Epidermal melanocyte (primary cell): ENCODE results near the gene PFKFB4.

Experiments used
- DNase-seq: peaks from one replicate; pipeline ENCODE4 v3.0.0; 2011; ENCODE audit warnings: low spot score; ENCODE audit not compliant: insufficient read length

PFKFB4 gene

DNA sequence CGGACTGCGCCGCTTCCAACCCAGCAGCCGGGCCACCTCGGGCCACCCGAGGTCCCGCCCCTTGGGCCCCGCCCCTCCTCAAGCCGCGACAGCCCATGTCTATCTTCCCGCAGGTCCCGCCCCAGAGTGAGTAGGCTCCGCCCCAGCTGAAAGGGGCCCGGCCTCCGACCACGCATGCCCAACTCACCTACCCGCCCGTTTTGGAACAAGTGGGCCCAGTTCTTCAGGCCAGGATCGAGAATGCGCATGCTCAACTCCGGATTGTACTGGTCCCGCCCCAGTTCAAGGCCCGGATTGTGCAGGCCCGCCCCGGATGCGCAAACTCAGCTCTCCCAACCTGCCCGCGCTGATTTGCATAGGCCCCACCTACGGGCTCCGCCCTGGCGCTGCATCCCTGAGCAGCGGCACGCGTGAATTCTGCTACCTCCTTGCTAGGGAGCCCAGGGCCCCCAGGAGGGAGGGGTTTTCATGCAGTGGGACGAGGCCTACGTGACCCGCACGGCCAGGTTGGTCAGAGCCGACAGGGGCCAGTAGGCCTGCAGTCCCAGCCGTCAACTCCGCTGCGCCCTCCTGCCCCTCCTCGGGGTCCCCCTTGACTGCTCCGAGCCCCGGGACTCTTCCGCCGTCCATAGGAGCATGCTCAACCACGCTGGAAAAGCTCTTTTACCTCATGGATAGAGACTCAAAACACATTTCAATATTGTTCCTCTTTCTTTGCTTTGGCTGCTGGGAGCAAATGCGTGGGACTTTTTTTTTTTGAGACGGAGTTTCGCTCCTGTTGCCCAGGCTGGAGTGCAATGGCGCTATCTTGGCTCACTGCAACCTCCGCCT, at the start of gene PFKFB4:
Gene PFKFB4, minus strand, starts transcription at position 8 of the 831 bp plus-strand sequence. CDS start 26 bp downstream, outside the sequence.
- peak; percentile 90 for DNase-seq

DNA sequence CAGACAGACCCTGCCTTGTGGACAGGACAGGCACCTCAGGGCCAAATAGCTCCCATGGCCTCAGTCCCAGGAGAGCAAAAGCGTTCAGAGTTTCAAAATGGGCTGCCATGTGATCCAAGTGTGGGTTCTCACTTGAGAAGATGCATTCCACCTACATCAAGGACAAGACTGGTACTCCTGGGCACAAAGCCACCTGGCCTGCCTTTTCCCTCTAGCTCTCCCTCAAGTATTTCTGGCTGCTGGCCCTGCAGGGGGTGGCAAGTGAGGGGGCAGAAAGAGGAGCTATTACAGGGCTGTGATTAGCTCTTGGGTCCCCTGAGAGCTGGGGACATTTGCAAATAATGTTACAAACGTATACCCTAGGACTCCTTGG, 45.0 kb upstream of the PFKFB4 start:
- DNase-seq: no peak

DNA sequence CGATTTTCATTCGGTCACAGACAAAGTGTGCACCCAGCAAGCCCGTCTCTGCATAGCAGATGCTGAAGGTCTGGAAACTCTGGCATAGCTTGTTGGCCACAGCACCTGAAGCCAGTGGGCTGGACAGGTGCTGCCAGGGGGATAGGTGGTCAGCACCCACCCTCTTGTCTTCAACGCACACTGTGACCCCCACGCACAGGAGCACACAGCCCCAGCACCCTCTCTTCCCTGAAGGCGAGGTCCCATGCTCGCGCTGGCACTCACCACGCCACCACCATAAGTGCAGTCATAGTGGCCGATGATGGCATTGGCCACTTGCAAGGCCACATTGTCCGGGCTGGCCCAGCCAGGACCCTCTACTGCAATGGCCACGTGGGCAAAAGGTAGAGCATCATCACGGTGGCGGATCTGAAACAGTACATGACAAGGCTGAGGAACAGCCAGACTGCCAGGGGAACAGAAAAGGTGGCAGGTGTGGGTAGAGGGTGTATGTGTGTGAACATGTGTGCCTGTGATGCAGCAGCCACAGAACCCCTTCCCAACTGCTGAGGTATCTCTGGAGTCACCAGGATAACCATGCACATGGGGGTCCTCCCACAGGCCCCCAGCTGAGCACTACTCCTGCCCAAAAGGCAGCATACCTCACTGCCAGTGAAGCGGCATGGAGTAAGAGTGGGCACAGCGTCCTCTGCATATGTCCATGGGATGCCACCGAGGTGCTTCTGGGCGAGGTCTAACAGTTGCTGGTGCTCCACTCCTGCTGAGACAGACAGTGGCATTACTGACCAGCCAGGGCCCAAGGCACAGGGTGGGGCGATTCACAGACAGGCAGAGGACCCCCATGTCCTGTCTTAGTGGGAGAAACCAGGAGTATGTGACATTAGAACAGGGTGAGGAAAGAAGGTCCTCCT, 44.4 kb upstream of the PFKFB4 start:
- no peak for DNase-seq

DNA sequence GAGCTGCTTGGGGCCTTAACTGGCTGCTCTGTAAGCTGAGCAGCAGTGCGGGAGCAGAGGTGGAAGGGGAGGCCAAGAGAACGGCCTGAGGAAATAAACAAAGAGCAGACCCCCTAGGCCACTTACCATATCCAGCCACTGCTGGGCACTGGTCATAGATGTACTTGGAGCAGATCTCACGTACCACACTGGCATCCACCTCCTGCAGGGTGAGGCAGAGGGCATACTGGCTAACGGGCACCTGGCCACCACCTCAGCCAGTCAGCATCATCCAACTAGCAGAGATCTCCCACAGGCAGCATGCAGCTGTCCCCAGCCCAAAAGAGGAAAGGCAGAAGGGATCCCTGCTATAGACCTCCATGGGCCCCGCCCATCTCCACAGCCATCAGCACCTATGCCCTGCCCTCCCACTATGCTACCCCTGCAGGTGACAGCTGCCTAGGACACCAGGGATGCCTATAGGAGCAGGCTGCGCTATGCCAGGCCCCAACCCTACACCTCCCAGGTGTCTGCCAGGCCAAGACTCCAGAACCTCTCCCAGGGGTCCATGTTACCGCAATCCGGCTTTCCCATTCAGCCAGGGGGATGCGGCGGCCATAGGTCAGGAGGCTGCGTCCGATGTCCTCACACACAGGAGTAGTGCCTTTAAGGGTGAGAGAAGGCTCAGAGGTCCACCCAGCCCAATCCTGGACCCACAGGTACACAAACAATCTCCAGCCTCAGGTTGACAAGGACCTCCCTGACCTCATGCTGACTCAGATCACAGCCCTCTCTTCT, 43.1 kb upstream of the PFKFB4 start:
- no peak for DNase-seq

DNA sequence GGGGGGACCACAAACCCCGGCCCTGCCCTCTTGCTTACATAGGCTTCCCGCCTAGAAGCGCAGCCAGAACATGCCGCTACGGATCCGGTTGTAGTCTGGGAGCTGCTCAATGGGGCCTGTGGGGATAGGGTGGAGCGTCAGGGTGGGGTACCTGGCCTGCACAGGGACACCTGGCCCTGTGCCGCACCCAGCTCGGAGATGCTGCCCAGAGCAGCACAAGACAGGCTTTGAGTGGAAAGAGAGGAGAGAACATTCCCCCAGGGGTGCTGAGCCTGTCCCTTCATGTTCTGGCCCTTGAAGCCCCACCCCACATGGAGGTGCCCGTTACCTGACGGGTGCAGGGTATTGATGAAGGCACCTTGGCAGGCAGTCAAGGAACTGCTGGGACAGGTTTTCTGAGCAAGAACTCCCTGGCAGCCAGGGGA, 42.5 kb upstream of the PFKFB4 start:
- DNase-seq: no peak

DNA sequence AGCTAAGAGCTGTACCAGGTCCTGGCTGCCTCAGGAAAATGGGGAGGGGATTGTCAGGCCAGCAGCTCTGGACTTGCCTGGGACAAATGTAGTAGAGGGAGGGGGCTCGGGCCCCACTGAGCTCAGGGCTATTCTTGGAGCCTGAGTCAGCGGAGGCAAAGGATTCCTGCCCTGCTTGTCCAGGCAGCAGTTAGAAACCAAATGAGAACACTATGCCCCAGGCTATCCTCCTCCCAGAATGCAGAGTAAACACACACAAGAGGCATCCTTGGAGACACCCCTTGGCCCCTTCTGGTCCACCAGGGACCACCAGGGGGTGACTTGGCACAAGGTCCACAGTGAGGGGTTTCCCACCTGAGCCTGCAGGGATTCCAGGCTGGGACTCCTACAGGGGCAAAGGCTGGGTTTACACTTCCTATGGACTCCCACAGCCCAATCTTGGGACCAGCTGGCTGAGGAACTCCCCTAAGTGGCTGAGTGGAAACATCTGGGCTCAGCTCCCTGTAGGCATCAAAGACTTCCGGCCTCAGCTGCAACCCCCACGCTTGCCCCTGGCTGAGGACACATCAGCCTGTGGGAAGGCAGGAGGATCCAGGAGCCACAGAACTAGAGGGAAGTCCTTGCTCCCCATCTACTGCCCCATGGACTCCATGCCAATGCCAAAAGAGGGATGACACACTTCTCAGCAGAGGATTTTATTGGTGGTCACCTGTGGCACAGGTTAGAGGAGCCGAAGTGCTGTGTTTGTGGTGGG, 41.9 kb upstream of the PFKFB4 start:
- DNase-seq: peak; percentile 93

DNA sequence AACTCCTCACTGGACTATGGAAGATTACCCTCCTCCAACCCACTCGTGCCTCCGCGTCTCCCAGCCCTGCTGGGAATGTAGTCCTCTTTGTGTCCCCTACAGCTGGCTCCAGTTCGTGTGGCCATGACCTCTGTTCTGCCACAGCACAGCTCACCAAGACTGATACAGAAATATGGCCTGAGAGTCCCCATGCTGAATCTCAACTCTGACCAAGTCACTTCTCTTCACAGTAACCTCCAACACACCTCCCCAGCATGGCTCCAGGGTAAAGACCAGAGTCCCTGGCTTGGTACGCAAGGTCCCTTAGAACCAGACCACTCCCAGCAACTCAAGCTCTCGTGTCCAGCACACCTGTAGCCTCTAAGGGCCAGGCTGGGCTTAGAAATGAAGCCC, 40.8 kb upstream of the PFKFB4 start:
- no peak for DNase-seq

DNA sequence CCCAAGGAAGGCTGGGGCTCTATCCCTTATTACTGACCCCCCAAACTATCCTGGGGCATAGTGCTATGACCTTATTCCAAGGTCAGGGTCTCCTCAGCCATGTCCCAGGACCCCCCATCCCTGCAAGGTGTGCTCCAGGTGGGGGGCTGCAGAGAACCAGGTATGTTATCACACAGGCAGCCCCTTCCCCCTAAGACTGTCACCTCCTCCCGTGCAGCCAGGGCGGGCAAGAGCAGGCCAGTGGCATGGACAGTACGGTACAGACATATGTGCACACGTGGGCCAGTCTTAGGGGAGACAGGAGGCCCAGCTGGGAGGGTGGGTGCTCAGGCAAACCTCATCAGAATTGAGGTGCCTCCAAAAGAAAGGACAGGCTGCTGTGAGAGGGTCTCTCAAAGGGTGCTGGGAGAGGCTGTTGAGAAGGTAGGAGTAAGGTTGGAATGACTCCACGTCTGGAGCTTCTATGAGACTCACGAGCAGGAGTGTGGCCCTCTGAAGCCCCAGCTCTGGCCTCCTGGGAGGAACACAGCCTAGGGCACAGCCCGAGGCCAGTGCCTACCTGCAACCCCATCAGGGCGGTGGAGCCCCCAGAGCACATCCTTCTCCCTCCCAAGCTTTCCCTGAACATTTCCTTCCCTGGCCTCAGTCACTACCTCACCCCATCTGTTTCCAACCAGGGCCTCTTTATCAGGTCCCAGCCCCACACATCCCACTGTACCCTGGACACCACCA, 40.2 kb upstream of the PFKFB4 start:
- DNase-seq: no peak

DNA sequence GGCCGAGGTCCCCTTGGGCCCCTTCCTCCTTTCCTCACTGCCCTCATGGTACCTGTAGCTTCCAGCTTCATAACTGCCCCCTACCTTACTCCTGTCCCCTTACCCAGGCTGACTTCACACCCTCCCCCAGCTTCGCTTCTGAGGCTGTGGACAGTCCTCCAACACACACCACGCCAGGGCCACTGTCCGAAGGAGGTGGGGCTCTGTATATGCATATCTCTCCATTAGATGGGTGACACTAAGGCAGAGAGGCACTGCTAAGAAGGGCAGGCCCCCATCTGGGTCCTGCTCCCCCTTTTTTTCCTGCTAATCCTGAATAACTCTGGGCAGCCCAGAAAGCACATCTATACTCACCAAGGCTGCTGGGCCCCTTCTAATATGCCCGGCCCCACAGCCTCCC, 39.6 kb upstream of the PFKFB4 start:
- DNase-seq: no peak

DNA sequence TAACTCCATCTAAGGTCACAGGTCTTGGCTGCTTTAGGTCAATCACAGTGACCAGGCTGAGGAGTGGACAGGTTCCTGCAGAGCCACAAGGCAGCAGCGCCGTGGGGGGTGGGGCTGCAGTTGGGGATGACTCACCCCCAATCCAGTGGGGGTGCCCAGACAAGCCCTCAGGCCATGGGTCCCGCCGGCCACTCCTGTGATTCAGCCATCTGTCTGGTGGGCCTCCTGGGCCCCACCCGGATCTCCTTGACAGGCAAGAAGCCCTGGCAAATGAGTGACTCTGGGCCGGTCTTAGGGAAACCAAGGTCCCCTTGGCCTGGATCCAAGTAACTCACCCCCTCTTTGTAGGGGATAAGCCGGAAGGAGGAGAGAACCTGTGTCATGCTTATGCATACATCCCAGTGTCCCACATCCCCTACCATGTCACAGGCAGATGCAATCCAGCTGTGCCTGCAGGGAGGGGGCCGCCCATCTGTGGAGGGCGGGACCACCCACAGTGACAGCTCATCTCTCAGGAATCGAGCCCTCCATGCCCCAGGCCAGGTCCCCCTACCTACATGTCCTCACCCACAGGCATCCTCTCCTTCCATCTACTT, 39.0 kb upstream of the PFKFB4 start:
- peak; percentile 58 for DNase-seq

DNA sequence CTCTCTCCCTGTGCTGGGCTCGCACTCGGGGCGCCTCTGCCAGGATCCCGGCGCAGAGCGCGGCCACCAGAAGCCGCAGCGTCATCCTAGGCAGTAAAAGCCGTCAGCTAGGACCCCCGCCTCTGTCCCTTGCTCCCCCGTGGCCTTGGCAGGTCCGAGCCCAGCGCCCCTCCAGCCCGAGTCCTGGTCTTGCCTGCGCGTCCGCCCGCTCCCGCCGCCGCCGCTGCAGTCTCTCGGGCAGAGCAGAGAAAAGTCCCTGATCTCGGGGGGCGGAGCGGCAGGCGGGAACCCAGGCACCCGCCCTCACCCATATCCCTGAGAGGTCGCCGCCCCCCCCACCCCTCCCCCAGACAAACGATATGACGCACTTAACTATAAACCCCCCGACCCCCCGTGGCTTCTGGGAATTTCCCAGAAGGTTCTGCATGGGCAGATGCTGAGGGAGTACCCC, 38.5 kb upstream of the PFKFB4 start, which contains the start of gene COL7A1:
Gene COL7A1, minus strand, starts transcription at position 255 of the 451 bp plus-strand sequence. Its CDS starts 170 bp downstream, at position 85.
- no peak for DNase-seq

DNA sequence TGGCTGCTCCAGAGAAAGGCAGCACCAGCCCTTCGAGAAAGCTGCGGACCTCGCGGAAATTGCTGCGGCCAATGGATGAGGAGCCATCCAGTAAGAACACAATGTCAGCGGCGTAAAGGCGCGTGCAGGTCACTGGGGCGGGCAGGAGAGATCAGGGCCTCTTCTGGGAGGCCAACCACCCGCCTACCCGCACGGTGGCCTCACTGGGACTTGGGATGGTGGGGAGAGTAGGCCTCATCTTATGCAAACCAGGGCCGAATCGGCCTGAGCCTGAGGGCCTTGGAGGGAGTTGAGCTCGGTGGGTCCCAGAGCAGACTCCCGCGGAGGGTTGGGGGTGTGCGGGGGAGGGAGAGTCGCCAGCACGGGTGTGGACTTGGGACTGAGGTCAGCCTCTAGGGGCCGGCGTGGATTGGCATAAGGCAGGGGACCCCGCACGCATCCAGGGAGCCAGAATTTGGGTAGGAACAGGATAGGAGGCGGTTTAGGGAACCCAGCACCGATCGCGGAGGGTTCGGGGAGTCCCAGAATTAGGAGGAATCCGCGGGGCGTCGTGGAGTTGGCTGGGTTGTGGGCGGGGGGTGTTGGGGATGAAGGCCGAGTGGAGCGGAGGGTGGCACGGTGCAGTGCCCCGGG, 37.9 kb upstream of the PFKFB4 start:
- no peak for DNase-seq

DNA sequence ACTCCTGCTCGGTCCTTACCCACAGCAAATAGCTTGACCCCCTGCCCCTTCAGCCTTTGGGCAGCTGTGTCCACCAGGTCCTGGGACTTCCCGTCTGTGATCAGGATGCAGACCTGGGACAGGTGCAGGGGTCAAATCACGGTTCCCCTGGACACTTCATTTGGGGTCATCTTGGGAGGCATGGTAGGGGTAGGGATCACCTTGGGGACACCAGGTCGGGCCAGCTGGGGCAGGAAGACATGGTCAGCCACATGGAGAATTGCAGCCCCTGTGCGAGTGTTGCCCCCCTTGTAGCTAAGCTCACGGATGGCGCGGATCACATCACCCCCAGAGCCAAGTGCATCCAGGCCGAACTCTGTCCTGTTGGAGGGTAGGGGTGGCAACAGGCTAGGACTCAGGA, 36.7 kb upstream of the PFKFB4 start:
- no peak for DNase-seq

DNA sequence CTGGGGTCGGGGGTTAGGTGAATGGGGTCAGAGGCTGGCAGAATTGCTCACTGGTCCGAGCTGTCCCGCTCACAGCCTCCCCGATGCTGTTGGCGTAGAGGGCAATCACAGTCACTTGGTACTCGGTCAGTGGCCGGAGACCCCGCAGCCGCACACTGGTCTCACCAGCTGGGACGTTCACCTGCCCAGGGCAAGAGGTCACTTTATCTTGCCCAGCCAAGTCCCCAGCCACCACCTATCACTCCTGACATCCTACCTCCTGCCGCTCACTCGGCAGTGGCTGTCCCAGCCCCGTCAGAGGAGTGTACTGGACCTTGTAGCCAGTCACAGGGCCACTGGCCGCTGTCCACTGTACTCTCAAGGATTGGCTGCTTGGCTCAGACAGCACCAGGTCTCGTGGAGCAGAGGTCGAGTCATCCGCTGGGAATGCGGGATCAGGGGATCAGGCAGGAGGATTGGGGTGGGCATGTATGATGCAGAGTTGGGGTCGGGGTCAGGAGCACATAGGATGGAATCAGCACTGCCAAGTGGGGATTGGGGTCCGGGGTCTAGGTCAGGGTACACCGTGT, 36.0 kb upstream of the PFKFB4 start:
- no peak for DNase-seq

DNA sequence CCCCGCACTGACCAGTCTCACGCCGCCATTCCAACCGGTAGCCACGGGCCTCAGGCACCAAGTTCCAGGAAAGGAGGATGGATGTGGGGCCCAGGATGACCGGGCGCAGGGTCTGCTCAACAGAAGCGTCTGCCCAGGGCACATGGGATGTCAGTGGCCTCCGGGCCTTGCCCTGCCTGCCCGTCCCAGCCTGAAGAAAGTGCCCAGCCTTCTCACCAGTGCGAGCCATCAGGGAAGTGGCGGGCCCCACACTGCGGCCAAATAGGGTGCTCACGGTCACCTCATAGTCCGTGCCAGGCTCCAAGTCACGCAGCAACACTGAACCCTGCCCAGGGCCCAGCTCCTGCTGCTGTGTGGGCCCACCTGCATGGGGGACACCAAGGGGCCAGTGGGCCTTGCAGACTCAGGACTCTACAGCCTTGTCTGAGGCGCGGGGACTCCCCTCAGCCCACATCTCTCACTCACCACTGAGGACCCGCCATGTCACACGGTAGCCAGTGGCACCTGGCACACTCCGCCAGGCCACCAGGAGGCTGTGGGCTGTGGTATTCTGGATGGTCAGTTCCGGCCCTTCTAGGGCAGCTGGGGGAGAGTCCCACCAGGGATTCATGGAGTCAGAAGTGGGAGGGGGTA, 35.4 kb upstream of the PFKFB4 start:
- no peak for DNase-seq

DNA sequence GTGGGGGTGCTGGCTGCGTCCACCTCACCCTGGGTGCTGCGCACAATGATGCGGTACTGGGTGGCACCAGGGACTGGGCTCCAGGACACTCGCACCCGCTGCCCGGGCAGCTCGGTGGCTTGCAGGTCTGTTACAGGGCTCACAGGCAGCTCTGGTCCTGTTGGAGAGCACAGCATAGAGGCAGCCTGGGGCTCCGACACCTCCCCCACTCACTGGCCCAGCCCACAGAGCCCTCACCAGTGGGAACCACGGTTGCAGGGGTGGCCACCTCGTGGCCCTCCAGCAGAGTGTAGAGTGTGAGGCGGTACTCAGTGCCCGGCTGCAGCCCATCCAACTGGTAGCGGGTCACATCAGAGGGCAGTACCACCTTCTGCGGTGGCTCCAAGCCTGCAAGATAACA, 34.8 kb upstream of the PFKFB4 start:
- no peak for DNase-seq

DNA sequence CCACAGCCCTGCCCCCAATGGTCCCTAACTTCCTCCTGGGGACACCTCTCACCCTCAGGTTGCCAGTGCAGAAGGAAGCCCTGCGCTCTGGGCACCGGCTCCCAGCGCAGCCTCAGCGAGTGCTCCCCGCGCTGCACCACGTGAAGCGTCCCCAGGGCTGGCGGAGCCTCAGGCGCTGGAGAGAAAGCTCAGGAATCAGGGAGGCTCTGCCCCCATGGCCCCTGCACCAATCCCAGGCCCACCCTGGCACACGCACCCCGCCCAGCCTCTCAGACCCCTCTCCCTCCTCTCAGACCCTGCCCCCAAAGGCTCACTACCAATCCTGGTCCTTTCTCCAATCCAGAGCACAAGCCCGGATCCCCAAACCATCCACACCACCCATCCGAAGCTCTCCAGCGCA, 31.6 kb upstream of the PFKFB4 start:
- no peak for DNase-seq

DNA sequence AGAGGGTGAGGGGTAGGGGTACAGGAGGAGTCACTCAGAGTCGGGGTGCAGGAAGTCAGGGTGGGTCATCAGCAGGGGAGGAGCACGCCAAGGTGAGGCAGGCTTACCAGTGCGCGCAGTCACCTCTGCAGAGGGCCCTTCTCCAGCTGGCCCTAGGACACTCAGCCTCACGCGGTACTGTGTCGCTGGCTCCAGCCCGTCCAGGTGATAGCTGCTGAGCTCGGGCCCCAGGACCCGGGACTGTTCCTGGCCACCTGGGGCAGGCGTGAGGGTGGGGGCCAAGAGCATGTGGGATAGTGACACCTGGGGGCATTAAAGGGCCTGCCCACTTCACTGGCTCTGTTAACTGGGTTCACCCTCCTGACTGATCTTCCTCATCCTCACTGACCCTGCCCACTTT, 31.1 kb upstream of the PFKFB4 start:
- DNase-seq: no peak
